Right atrium auricular region (tissue), 2 donors: ENCODE measurements around the gene MFAP1. TPM values are rescaled to one million over a fixed set of nuclear protein-coding genes. Genes with fewer than 3 reads are reported as not detected.

Experiments used
- DNase-seq: peaks from one replicate; pipeline ENCODE4 v3.0.0-alpha.2; 2019; ENCODE audit warnings: low spot score
- H3K27ac ChIP-seq, 2 donors: fragments of 200-600 bp; sonication (generic); 1 replicate in 1 of 2; 2 replicates in 1 of 2; pipeline ENCODE4 v1.5.1; 2016 to 2019
- H3K27me3 ChIP-seq, 2 donors: fragments of 200-600 bp; sonication (generic); one replicate each; pipeline versions ENCODE4 v1.5.1 to v1.6.0; 2017 to 2019
- H3K36me3 ChIP-seq: fragments of 200-600 bp; sonication (generic); one replicate; pipeline ENCODE4 v1.5.1; 2016
- H3K4me1 ChIP-seq, 2 donors: fragments of 200-600 bp; sonication (generic); one replicate each; pipeline versions ENCODE4 v1.5.1 to v1.6.0; 2017 to 2019
- H3K4me3 ChIP-seq, 2 donors: fragments of 200-600 bp; sonication (generic); 1 replicate in 1 of 2; 2 replicates in 1 of 2; pipeline ENCODE4 v1.5.1; 2017 to 2019; ENCODE audit warnings: mild to moderate bottlenecking in 1 of 2, moderate library complexity in 1 of 2
- H3K9me3 ChIP-seq, 2 donors: fragments of 200-600 bp; sonication (generic); one replicate each; pipeline ENCODE4 v1.5.1; 2019
- total RNA-seq, 2 donors: library from RNA; depleted of rRNA; stranded (reverse); fragments of >200 nt; gene quantifications; one replicate each; pipeline ENCODE4 v1.1.0, GENCODE V29; 2016
- TF ChIP-seq, protein P1 (sequence below), 2 donors: fragments of 200-600 bp; sonication (generic); IDR thresholded peaks; one replicate each; pipeline ENCODE4 v1.5.1; 2019; ENCODE audit warnings: antibody characterized with exemption in 2 of 2

The MFAP1 gene
- total RNA-seq, 2 donors from 2014 or later: 12.3 to 16.6 TPM

DNA sequence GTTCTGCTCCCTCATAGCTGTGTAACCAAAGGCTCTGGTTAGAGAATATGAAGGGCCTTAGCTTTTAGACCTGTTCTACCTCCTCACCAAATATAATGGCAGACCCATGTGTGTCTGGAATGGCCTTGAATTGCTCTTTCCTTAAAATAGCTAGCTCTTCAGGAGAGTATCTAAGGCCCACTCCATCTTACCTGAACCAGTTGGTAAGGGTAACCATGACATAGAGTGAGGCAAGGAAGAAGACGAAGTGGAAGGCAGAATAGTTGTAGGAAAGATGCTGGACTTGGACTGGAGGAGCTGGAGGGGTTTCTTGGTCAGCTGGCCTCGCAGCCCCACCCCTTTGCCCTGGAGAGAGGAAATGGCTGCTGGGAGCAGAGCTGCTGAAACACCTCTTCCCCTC, 29.3 kb downstream of the MFAP1 start:
- no peak for DNase-seq
- H3K9me3 ChIP-seq: no peaks in the 10 kb centered on the region
- no peaks in the 10 kb centered on the region for H3K27me3 ChIP-seq
- H3K4me3 ChIP-seq: no peak overlapping the region
- peak overlapping the region in 1 of 2 donors; percentile 99 for H3K27ac ChIP-seq
- H3K4me1 ChIP-seq: peaks cover 0 to 62% of the 10 kb centered on the region in 2 donors
- H3K36me3 ChIP-seq: peaks cover 55% of the 10 kb centered on the region
- TF ChIP-seq, protein P1, sequence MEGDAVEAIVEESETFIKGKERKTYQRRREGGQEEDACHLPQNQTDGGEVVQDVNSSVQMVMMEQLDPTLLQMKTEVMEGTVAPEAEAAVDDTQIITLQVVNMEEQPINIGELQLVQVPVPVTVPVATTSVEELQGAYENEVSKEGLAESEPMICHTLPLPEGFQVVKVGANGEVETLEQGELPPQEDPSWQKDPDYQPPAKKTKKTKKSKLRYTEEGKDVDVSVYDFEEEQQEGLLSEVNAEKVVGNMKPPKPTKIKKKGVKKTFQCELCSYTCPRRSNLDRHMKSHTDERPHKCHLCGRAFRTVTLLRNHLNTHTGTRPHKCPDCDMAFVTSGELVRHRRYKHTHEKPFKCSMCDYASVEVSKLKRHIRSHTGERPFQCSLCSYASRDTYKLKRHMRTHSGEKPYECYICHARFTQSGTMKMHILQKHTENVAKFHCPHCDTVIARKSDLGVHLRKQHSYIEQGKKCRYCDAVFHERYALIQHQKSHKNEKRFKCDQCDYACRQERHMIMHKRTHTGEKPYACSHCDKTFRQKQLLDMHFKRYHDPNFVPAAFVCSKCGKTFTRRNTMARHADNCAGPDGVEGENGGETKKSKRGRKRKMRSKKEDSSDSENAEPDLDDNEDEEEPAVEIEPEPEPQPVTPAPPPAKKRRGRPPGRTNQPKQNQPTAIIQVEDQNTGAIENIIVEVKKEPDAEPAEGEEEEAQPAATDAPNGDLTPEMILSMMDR (IDR thresholded peaks at IDR 0.05): no peak

DNA sequence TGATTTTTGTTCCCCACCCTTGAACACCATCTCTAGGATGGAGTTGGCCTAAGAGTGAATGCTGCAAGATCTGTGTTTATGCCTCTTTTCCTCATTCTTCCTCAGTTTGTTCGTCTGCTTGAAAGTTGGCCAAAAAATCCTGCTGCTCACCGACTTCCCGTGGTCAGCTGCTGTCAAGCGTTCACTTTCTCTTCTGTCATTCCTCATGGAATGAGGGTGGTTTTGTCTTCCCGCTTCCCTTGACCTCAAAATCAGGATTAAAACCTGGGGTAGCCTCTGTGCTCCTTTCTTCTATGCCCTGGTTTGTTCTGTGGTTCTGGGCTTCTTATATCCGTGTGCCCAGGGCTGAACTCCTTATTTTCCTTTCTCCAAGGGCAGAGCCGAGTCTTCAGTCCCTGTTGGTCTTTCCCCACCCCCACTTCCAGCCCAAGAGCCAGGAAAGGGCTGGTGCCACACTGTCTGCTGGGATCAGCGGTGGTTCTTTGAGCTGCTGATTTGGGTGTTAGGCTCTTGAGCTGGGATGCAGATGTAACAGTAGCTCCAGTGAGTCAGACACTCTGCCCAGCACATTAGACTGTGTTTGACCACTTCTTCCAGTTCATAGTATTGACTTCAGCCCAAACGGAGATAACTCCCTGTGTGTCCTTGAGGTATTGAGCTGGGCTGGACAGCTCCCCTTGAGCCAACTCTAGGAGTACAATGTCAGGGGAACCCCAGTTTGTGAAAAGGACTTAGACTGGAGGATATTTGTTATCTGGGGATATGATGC, 30.0 kb downstream of the MFAP1 start:
- no peak for DNase-seq
- TF ChIP-seq, protein P1 (IDR thresholded peaks at IDR 0.05): no peak
- Histone ChIP-seq H3K27me3 (no peaks in the 10 kb centered on the region), H3K9me3 (no peaks in the 10 kb centered on the region), H3K4me1 (peaks cover 0 to 54% of the 10 kb centered on the region in 2 donors), H3K36me3 (peaks cover 50% of the 10 kb centered on the region), H3K4me3 (no peak overlapping the region), H3K27ac (peak overlapping the region; percentile 99)

DNA sequence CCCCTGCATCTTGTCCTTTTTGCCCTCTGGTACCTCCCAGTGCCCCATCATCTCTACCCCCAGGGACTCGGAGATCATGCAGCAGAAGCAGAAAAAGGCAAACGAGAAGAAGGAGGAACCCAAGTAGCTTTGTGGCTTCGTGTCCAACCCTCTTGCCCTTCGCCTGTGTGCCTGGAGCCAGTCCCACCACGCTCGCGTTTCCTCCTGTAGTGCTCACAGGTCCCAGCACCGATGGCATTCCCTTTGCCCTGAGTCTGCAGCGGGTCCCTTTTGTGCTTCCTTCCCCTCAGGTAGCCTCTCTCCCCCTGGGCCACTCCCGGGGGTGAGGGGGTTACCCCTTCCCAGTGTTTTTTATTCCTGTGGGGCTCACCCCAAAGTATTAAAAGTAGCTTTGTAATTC, 30.8 kb downstream of the MFAP1 start:
- H3K4me1 ChIP-seq: peaks cover 0 to 52% of the 10 kb centered on the region in 2 donors
- DNase-seq: no peak
- H3K9me3 ChIP-seq: no peaks in the 10 kb centered on the region
- peak overlapping the region; percentile 99 for H3K27ac ChIP-seq
- TF ChIP-seq, protein P1 (IDR thresholded peaks at IDR 0.05): no peak
- peaks cover 43% of the 10 kb centered on the region for H3K36me3 ChIP-seq
- peak overlapping the region; percentile 94 to 96 for H3K4me3 ChIP-seq
- no peaks in the 10 kb centered on the region for H3K27me3 ChIP-seq

DNA sequence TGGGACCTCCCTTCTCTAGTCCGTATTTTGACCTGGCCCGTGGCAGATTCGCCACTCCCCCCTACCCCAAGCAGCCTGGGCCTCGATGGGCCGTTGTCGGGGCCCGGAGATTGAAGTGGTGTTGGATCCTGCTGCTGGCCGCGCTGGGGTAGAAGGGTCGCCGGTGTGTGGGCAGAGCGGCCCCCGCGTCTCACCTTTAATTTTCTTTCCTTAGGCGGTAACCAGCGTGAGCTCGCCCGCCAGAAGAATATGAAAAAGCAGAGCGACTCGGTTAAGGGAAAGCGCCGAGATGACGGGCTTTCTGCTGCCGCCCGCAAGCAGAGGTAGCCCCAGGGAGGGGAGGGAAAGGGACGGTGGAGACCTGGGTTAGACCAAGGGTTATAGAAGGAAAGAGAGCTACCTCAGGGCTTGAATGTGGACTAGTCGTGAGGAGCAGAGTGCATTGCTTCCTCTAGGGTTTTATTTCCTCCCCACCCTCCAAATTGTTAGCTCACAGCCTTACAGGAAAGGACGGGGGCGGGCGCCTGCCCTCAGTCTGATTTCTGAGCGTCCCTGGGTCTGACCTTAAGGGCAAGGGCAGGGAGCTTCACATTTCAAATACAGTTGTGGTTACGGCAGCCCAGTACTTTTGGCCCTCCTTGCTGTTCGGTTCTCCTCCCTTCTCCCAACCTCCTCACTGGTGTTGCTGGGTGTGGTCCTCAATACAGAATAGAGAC, 31.6 kb downstream of the MFAP1 start:
- Histone ChIP-seq H3K36me3 (peaks cover 43% of the 10 kb centered on the region), H3K9me3 (no peaks in the 10 kb centered on the region), H3K27me3 (no peaks in the 10 kb centered on the region), H3K27ac (peak overlapping the region; percentile 99), H3K4me3 (peak overlapping the region; percentile 94 to 96), H3K4me1 (peaks cover 0 to 51% of the 10 kb centered on the region in 2 donors)
- no peak for DNase-seq
- TF ChIP-seq, protein P1 (IDR thresholded peaks at IDR 0.05): no peak

DNA sequence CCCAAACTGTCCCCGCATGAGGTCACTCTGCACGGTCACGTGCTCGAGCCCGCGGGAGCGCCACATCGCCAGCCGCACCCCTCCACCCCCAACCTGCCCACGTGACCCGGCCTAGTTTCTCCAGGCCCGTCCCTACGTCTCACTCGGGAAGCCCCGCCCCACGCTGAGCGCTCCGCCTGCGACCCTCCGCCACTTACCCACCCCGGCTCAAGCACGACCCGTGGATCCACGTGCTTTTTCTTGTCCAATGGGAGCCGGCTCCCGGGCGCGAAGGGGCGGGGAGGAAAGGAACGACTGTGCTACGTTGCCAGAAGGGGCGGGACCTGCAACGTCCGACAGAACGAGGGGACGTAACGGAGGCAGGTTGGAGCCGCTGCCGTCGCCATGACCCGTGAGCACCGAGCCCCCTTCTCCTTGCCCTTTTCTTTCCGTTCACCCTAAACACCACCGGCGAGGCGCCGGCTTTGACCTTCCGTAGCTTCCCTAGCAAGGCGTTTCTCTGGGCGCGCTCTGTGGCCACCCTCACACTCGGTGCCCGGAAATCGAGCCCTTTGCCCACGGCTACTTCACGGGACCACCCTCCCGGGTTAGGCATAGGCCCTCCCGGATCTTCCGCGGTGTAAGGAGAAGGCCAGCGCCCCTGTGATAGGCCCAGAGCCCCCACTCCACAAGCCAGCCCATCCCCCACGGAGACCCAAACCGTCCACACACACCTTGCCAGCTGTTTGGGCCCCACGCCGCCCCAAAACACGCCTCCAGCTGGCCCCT, 32.3 kb downstream of the MFAP1 start, which contains the start of gene SERF2:
TSS of gene SERF2 (plus strand) at position 328 of the 768 bp plus-strand sequence. CDS start at position 385, 57 bp downstream.
- DNase-seq: peak; percentile 100
- no peaks in the 10 kb centered on the region for H3K27me3 ChIP-seq
- TF ChIP-seq, protein P1 (IDR thresholded peaks at IDR 0.05): no peak
- peak within 1 kb of the TSS; percentile 94 to 96 for H3K4me3 ChIP-seq
- peaks cover 43% of the 10 kb centered on the region for H3K36me3 ChIP-seq
- H3K9me3 ChIP-seq: no peaks in the 10 kb centered on the region
- peak within 1 kb of the TSS; percentile 99 for H3K27ac ChIP-seq
- peaks cover 0 to 44% of the 10 kb centered on the region in 2 donors for H3K4me1 ChIP-seq
